GM18505 (cell line): ENCODE results near the gene TAS2R14.

ENCODE experiments used
- ATAC-seq: cut with Tn5 transposase; IDR thresholded peaks from one replicate; pipeline ENCODE4 v1.9.1; 2021; ENCODE audit not compliant: unreplicated experiment
- POLR2A ChIP-seq: IDR thresholded peaks from 4 replicates; pipeline ENCODE4 v1.6.1; 2011; ENCODE audit warnings: borderline replicate concordance; ENCODE audit not compliant: insufficient read depth, insufficient read length; ENCODE audit errors: extremely low read depth

Gene TAS2R14

GRCh38 chr12:10891937-10892336, 47.1 kb downstream of the TAS2R14 start:
- TF ChIP-seq POLR2A: no peak
- ATAC-seq: no peak

DNA sequence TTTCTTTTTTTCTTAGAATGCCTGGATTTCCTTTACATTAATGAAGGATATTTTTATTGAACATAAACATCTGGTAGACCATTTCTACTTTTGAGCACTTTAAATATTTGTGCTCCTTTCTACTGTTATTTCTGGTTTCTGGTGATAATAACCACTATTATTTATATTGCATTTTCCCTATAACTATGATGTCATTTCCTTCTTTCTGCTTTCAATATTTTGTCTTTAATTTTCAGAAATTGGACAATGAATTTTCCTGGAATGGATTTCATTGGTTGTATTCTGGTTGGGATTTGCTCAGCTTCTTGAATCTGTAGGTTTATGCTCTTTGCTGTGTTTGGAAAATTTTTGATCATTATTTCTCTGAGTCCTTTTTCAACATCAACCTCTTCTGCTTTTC, 49.8 kb downstream of the TAS2R14 start:
- no peak for TF ChIP-seq POLR2A
- no peak for ATAC-seq
